NCI-H128 (cell line): ENCODE data around the gene CCL2.

Experiments
- DNase-seq: peaks from one replicate; lab custom pipeline; 2025; ENCODE audit not compliant: unreplicated experiment; lab: John Stamatoyannopoulos, UW

The CCL2 gene

GRCh38 chr17:34261568-34262337, 6.7 kb downstream of the CCL2 start:
- no peak for DNase-seq

- DNase-seq = no peak
These were observed 10.6 kb downstream of the CCL2 start for GRCh38 chr17:34265711-34266110.

GRCh38 chr17:34269969-34270368, 14.9 kb downstream of the CCL2 start, which contains the start of gene CCL7:
Gene CCL7 (plus strand): TSS chr17:34270221. CDS start chr17:34270291, 70 bp downstream.
- no peak for DNase-seq

- DNase-seq = no peak
These were observed 20.8 kb downstream of the CCL2 start for GRCh38 chr17:34275881-34276280.

GRCh38 chr17:34276826-34277225, 21.7 kb downstream of the CCL2 start:
- DNase-seq = no peak

- no peak for DNase-seq
These were observed 28.5 kb downstream of the CCL2 start for GRCh38 chr17:34283571-34283970.

- no peak for DNase-seq
These were observed 30.3 kb downstream of the CCL2 start, which contains the start of gene CCL11 for GRCh38 chr17:34285286-34285792. Gene CCL11 (plus strand): TSS chr17:34285742. CDS start chr17:34285809, 67 bp downstream.

GRCh38 chr17:34287875-34288274, 32.8 kb downstream of the CCL2 start:
- DNase-seq = no peak

GRCh38 chr17:34290586-34290985, 35.5 kb downstream of the CCL2 start:
- DNase-seq = no peak

- DNase-seq = no peak
These were observed 36.8 kb downstream of the CCL2 start for GRCh38 chr17:34291721-34292348.

- DNase-seq = no peak
These were observed 43.9 kb downstream of the CCL2 start for GRCh38 chr17:34299027-34299426.

GRCh38 chr17:34299956-34300577, 45.0 kb downstream of the CCL2 start:
- no peak for DNase-seq

- DNase-seq = no peak
These were observed 45.7 kb downstream of the CCL2 start for GRCh38 chr17:34300652-34301370.

GRCh38 chr17:34301986-34302385, 46.9 kb downstream of the CCL2 start:
- DNase-seq = no peak

- DNase-seq = no peak
These were observed 47.6 kb downstream of the CCL2 start for GRCh38 chr17:34302636-34303035.

- DNase-seq = no peak
These were observed 48.5 kb downstream of the CCL2 start for GRCh38 chr17:34303606-34304005.

GRCh38 chr17:34305061-34305460, 50.0 kb downstream of the CCL2 start:
- no peak for DNase-seq

GRCh38 chr17:34305606-34306005, 50.5 kb downstream of the CCL2 start:
- no peak for DNase-seq

- DNase-seq = no peak
These were observed 51.4 kb downstream of the CCL2 start for GRCh38 chr17:34306466-34306865.
